ENCODE results near the gene RASSF10. TPM values are rescaled to one million over a fixed set of nuclear protein-coding genes. Genes with fewer than 3 reads are reported as not detected.

The RASSF10 gene
- total RNA-seq, 1 experiment from 2014 or later, result not detected

DNA sequence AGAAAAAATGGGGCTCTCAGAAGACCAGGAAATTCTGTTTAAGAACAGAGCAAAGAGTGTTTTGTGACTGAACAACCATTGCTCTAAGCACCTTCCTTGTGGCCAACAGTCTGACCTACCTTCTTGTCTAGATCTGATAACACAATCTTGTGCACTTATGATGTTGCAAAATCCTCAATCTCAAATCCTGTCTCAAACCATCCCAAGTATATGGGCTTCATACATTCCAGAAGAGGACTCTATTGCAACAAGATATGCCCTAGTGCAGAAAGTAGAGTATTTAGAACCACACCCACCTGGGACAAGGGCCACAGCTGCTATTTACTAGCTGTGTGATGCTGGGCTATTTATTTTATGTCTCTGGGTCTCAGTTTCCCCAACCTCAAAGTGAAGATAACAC, 27.1 kb downstream of the RASSF10 start:
- CTCF ChIA-PET, result no interaction called here
- H3K27me3 ChIP-seq (ENCODE audit: low read length), result no peaks in the 10 kb centered on the region
- DNase-seq (no peak), ATAC-seq (no peak)
- H3K4me1 ChIP-seq (ENCODE audit: insufficient read depth, low read length), result no peaks in the 10 kb centered on the region
- H3K27ac ChIP-seq (ENCODE audit: low read length), result no peak overlapping the region
- H3K4me3 ChIP-seq (ENCODE audit: low read length), result no peak overlapping the region
- H3K4me2 ChIP-seq (ENCODE audit: low read length), result no peak overlapping the region
- H3K9ac ChIP-seq (ENCODE audit: low read length), result no peak overlapping the region
- H3K79me2 ChIP-seq (ENCODE audit: low read length), result no peaks in the 10 kb centered on the region
- no TSS peak for BruUV-seq (replicated peaks)
- H3K9me2 ChIP-seq (replicated peaks; ENCODE audit: low read length), result no peaks in the 10 kb centered on the region
- H3K36me3 ChIP-seq (ENCODE audit: low read depth, low read length), result no peaks in the 10 kb centered on the region
- H2AFZ ChIP-seq (ENCODE audit: low read length), result no peak overlapping the region
- POLR2A ChIA-PET (ENCODE audit: unreplicated experiment), result no interaction called here
- no peaks in the 10 kb centered on the region for H4K20me1 ChIP-seq (ENCODE audit: low read length)
- H3F3A ChIP-seq (ENCODE audit: low read length, unreplicated experiment), result no peaks in the 10 kb centered on the region
- H3K9me3 ChIP-seq (ENCODE audit: low read length), result no peaks in the 10 kb centered on the region
- intact Hi-C loops (cut with micrococcal nuclease), result no loop called here
- TF ChIP-seq EZH2 (IDR thresholded peaks at IDR 0.05; ENCODE audit: low read length, unreplicated experiment), result no peak
- TF ChIP-seq, protein P1, sequence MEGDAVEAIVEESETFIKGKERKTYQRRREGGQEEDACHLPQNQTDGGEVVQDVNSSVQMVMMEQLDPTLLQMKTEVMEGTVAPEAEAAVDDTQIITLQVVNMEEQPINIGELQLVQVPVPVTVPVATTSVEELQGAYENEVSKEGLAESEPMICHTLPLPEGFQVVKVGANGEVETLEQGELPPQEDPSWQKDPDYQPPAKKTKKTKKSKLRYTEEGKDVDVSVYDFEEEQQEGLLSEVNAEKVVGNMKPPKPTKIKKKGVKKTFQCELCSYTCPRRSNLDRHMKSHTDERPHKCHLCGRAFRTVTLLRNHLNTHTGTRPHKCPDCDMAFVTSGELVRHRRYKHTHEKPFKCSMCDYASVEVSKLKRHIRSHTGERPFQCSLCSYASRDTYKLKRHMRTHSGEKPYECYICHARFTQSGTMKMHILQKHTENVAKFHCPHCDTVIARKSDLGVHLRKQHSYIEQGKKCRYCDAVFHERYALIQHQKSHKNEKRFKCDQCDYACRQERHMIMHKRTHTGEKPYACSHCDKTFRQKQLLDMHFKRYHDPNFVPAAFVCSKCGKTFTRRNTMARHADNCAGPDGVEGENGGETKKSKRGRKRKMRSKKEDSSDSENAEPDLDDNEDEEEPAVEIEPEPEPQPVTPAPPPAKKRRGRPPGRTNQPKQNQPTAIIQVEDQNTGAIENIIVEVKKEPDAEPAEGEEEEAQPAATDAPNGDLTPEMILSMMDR (conservative IDR thresholded peaks at IDR 0.05; ENCODE audit: low read depth, low read length), result no peak
- no peak for TF ChIP-seq EZH2phosphoT487 (IDR thresholded peaks at IDR 0.05; ENCODE audit: borderline replicate concordance, low read length)

DNA sequence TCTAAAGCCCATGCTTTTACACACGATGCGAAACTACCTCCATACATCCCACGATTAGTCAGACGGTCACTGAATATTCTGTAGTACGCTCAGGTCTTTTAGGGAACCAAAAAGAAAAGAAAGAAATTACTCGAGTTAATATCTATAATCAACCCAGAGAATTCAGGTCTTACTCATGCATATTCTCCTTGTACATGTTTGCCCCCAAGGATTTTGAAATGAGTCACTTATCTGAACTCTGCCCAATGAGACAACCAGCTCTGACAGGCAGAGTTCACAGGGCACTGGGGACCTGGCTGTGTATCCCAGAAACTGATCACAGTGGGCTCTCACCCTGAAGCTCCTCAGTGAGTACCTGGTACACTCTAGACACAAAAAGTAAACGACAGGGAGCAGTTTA, 29.2 kb downstream of the RASSF10 start:
- TF ChIP-seq EZH2phosphoT487 (IDR thresholded peaks at IDR 0.05; ENCODE audit: borderline replicate concordance, low read length), result no peak
- TF ChIP-seq, protein P1 (conservative IDR thresholded peaks at IDR 0.05; ENCODE audit: low read depth, low read length), result no peak
- TF ChIP-seq EZH2 (IDR thresholded peaks at IDR 0.05; ENCODE audit: low read length, unreplicated experiment), result no peak
- Histone ChIP-seq H3K9ac (ENCODE audit: low read length) (no peak overlapping the region), H3K4me3 (ENCODE audit: low read length) (no peak overlapping the region), H4K20me1 (ENCODE audit: low read length) (no peaks in the 10 kb centered on the region), H3K4me1 (ENCODE audit: insufficient read depth, low read length) (no peaks in the 10 kb centered on the region), H3F3A (ENCODE audit: low read length, unreplicated experiment) (no peaks in the 10 kb centered on the region), H3K36me3 (ENCODE audit: low read depth, low read length) (no peaks in the 10 kb centered on the region), H3K27me3 (ENCODE audit: low read length) (no peaks in the 10 kb centered on the region), H3K9me2 (replicated peaks; ENCODE audit: low read length) (no peaks in the 10 kb centered on the region), H3K79me2 (ENCODE audit: low read length) (no peaks in the 10 kb centered on the region), H3K4me2 (ENCODE audit: low read length) (no peak overlapping the region), H2AFZ (ENCODE audit: low read length) (no peak overlapping the region), H3K27ac (ENCODE audit: low read length) (no peak overlapping the region), H3K9me3 (ENCODE audit: low read length) (no peaks in the 10 kb centered on the region)
- peak; percentile 13 for DNase-seq
- intact Hi-C loops (cut with micrococcal nuclease), result no loop called here
- no peak for ATAC-seq
- ChIA-PET POLR2A (ENCODE audit: unreplicated experiment) (no interaction called here), CTCF (no interaction called here)
- no TSS peak for BruUV-seq (replicated peaks)

DNA sequence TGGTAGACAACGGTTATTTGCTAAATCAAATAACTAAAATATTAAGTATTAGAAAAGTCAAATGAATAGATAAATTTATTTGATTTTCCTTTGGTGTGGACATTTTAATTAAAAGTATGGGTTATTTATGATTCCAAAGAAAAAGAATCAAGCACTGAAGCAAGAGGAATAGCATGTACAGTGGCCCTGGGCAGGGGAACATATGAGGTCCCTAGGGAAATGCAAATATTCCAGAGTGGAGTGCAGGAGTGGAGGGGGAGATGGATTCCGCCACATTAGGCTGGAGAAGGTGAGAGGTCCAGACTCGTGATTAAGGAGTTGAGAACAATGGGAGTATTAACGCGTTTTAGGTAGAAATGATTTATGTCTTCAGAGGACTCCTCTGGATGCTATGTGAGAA, 30.0 kb downstream of the RASSF10 start:
- ATAC-seq (no peak), DNase-seq (no peak)
- H3K9me3 ChIP-seq (ENCODE audit: low read length), result no peaks in the 10 kb centered on the region
- H3K4me2 ChIP-seq (ENCODE audit: low read length), result no peak overlapping the region
- POLR2A ChIA-PET (ENCODE audit: unreplicated experiment), result no interaction called here
- H3F3A ChIP-seq (ENCODE audit: low read length, unreplicated experiment), result no peaks in the 10 kb centered on the region
- H3K36me3 ChIP-seq (ENCODE audit: low read depth, low read length), result no peaks in the 10 kb centered on the region
- no peaks in the 10 kb centered on the region for H4K20me1 ChIP-seq (ENCODE audit: low read length)
- no peaks in the 10 kb centered on the region for H3K9me2 ChIP-seq (replicated peaks; ENCODE audit: low read length)
- no peaks in the 10 kb centered on the region for H3K27me3 ChIP-seq (ENCODE audit: low read length)
- no peak overlapping the region for H2AFZ ChIP-seq (ENCODE audit: low read length)
- TF ChIP-seq EZH2phosphoT487 (IDR thresholded peaks at IDR 0.05; ENCODE audit: borderline replicate concordance, low read length) (no peak), EZH2 (IDR thresholded peaks at IDR 0.05; ENCODE audit: low read length, unreplicated experiment) (no peak)
- TF ChIP-seq, protein P1 (conservative IDR thresholded peaks at IDR 0.05; ENCODE audit: low read depth, low read length), result no peak
- intact Hi-C loops (cut with micrococcal nuclease), result no loop called here
- H3K27ac ChIP-seq (ENCODE audit: low read length), result no peak overlapping the region
- H3K4me3 ChIP-seq (ENCODE audit: low read length), result no peak overlapping the region
- CTCF ChIA-PET, result no interaction called here
- H3K79me2 ChIP-seq (ENCODE audit: low read length), result no peaks in the 10 kb centered on the region
- no peaks in the 10 kb centered on the region for H3K4me1 ChIP-seq (ENCODE audit: insufficient read depth, low read length)
- H3K9ac ChIP-seq (ENCODE audit: low read length), result no peak overlapping the region
- no TSS peak for BruUV-seq (replicated peaks)

Data from PC-3 (cell line).